ENCODE data around the gene PLOD1.

The PLOD1 gene

DNA sequence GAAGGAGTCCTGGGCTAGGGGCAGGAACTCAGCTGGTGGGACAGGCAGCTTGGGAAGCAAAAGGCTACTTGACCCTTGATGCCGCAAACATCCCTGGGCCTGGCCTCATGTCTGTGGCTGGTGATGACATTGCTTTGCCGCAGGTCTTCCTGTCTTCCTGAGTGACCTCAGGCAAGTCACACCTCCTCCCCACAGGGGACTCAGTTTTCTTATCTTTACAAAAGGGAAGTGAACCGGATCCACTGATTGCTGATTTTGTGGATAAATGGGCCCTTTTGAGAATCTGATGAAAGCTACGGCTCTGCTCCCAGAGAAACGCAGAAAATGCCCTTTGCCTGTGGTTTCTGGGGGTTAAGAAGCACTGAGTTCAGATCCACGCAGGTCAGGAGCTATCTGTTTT, 20.7 kb downstream of the PLOD1 start:
- CTCF ChIA-PET, result interaction anchor here (0.6 kb wide), 2 partner anchors 84 to 102 kb away, joined by 3 read pairs; no protein-coding TSS in a partner anchor
- peaks cover 12 to 74% of the 10 kb centered on the region in 2 experiments; a peak in 2 of 3 replicates for H3K36me3 ChIP-seq (ENCODE audit: control insufficient read depth in 2 of 2, insufficient read depth in 1 of 2, low read length in 2 of 2)
- POLR2A ChIA-PET, result no interaction called here

More for the DNA sequence above, 20.7 kb downstream of the PLOD1 start:
- Histone ChIP-seq H3K4me3 (ENCODE audit: low read depth, low read length) (no peak overlapping the region), H3K4me1 (ENCODE audit: control insufficient read depth, insufficient read depth, low read length) (no peaks in the 10 kb centered on the region), H3K27ac (ENCODE audit: extremely low read depth, low read depth, low read length) (no peak overlapping the region), H3K9me3 (ENCODE audit: control insufficient read depth, insufficient read depth, low read depth, low read length) (no peaks in the 10 kb centered on the region)
- TF ChIP-seq ZNF18 (tag by site-specific recombination; IDR thresholded peaks at IDR 0.05) (no peak), SCRT2 (tag by site-specific recombination; IDR thresholded peaks at IDR 0.05) (no peak), ZIC2 (tag by site-specific recombination; IDR thresholded peaks at IDR 0.05) (no peak), ZNF366 (tag by site-specific recombination; conservative IDR thresholded peaks at IDR 0.05) (no peak), PRDM1 (tag by site-specific recombination; IDR thresholded peaks at IDR 0.05) (no peak), SP2 (tag by site-specific recombination; IDR thresholded peaks at IDR 0.05) (no peak), ZNF692 (tag by site-specific recombination; IDR thresholded peaks at IDR 0.05) (no peak), ZNF664 (tag by site-specific recombination; IDR thresholded peaks at IDR 0.05) (no peak), YY2 (tag by site-specific recombination; IDR thresholded peaks at IDR 0.05) (no peak), YY1 (tag by site-specific recombination; IDR thresholded peaks at IDR 0.05) (no peak), ZNF169 (tag by site-specific recombination; IDR thresholded peaks at IDR 0.05) (no peak), BCL11A (tag by site-specific recombination; IDR thresholded peaks at IDR 0.05; ENCODE audit: low read depth) (no peak)
- TF ChIP-seq, protein P1, sequence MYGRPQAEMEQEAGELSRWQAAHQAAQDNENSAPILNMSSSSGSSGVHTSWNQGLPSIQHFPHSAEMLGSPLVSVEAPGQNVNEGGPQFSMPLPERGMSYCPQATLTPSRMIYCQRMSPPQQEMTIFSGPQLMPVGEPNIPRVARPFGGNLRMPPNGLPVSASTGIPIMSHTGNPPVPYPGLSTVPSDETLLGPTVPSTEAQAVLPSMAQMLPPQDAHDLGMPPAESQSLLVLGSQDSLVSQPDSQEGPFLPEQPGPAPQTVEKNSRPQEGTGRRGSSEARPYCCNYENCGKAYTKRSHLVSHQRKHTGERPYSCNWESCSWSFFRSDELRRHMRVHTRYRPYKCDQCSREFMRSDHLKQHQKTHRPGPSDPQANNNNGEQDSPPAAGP (tag by site-specific recombination; IDR thresholded peaks at IDR 0.05), result no peak
- TF ChIP-seq, protein P2, sequence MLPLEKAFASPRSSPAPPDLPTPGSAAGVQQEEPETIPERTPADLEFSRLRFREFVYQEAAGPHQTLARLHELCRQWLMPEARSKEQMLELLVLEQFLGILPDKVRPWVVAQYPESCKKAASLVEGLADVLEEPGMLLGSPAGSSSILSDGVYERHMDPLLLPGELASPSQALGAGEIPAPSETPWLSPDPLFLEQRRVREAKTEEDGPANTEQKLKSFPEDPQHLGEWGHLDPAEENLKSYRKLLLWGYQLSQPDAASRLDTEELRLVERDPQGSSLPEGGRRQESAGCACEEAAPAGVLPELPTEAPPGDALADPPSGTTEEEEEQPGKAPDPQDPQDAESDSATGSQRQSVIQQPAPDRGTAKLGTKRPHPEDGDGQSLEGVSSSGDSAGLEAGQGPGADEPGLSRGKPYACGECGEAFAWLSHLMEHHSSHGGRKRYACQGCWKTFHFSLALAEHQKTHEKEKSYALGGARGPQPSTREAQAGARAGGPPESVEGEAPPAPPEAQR (tag by site-specific recombination; IDR thresholded peaks at IDR 0.05), result no peak
- TF ChIP-seq, protein P3, sequence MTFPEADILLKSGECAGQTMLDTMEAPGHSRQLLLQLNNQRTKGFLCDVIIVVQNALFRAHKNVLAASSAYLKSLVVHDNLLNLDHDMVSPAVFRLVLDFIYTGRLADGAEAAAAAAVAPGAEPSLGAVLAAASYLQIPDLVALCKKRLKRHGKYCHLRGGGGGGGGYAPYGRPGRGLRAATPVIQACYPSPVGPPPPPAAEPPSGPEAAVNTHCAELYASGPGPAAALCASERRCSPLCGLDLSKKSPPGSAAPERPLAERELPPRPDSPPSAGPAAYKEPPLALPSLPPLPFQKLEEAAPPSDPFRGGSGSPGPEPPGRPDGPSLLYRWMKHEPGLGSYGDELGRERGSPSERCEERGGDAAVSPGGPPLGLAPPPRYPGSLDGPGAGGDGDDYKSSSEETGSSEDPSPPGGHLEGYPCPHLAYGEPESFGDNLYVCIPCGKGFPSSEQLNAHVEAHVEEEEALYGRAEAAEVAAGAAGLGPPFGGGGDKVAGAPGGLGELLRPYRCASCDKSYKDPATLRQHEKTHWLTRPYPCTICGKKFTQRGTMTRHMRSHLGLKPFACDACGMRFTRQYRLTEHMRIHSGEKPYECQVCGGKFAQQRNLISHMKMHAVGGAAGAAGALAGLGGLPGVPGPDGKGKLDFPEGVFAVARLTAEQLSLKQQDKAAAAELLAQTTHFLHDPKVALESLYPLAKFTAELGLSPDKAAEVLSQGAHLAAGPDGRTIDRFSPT (tag by site-specific recombination; IDR thresholded peaks at IDR 0.05), result no peak
- TF ChIP-seq, protein P4, sequence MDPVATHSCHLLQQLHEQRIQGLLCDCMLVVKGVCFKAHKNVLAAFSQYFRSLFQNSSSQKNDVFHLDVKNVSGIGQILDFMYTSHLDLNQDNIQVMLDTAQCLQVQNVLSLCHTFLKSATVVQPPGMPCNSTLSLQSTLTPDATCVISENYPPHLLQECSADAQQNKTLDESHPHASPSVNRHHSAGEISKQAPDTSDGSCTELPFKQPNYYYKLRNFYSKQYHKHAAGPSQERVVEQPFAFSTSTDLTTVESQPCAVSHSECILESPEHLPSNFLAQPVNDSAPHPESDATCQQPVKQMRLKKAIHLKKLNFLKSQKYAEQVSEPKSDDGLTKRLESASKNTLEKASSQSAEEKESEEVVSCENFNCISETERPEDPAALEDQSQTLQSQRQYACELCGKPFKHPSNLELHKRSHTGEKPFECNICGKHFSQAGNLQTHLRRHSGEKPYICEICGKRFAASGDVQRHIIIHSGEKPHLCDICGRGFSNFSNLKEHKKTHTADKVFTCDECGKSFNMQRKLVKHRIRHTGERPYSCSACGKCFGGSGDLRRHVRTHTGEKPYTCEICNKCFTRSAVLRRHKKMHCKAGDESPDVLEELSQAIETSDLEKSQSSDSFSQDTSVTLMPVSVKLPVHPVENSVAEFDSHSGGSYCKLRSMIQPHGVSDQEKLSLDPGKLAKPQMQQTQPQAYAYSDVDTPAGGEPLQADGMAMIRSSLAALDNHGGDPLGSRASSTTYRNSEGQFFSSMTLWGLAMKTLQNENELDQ (tag by site-specific recombination; IDR thresholded peaks at IDR 0.05; ENCODE audit: low read depth), result no peak
- TF ChIP-seq, protein P5, sequence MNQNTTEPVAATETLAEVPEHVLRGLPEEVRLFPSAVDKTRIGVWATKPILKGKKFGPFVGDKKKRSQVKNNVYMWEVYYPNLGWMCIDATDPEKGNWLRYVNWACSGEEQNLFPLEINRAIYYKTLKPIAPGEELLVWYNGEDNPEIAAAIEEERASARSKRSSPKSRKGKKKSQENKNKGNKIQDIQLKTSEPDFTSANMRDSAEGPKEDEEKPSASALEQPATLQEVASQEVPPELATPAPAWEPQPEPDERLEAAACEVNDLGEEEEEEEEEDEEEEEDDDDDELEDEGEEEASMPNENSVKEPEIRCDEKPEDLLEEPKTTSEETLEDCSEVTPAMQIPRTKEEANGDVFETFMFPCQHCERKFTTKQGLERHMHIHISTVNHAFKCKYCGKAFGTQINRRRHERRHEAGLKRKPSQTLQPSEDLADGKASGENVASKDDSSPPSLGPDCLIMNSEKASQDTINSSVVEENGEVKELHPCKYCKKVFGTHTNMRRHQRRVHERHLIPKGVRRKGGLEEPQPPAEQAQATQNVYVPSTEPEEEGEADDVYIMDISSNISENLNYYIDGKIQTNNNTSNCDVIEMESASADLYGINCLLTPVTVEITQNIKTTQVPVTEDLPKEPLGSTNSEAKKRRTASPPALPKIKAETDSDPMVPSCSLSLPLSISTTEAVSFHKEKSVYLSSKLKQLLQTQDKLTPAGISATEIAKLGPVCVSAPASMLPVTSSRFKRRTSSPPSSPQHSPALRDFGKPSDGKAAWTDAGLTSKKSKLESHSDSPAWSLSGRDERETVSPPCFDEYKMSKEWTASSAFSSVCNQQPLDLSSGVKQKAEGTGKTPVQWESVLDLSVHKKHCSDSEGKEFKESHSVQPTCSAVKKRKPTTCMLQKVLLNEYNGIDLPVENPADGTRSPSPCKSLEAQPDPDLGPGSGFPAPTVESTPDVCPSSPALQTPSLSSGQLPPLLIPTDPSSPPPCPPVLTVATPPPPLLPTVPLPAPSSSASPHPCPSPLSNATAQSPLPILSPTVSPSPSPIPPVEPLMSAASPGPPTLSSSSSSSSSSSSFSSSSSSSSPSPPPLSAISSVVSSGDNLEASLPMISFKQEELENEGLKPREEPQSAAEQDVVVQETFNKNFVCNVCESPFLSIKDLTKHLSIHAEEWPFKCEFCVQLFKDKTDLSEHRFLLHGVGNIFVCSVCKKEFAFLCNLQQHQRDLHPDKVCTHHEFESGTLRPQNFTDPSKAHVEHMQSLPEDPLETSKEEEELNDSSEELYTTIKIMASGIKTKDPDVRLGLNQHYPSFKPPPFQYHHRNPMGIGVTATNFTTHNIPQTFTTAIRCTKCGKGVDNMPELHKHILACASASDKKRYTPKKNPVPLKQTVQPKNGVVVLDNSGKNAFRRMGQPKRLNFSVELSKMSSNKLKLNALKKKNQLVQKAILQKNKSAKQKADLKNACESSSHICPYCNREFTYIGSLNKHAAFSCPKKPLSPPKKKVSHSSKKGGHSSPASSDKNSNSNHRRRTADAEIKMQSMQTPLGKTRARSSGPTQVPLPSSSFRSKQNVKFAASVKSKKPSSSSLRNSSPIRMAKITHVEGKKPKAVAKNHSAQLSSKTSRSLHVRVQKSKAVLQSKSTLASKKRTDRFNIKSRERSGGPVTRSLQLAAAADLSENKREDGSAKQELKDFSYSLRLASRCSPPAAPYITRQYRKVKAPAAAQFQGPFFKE (tag by site-specific recombination; IDR thresholded peaks at IDR 0.05; ENCODE audit: borderline replicate concordance), result no peak
